CD4-positive, alpha-beta T cell treated with Interleukin-1 beta for 1 hour (primary cell): ENCODE results near the gene ELL3.
"Not testable (repeated sequence)": the region's sequence is repeated elsewhere in the genome, so short reads cannot be mapped to it uniquely, and the experiment has no call there.

Experiments
- DNase-seq, 2 donors: peaks; one replicate each; pipeline ENCODE4 v3.0.0-alpha.2; 2020 to 2022

Gene ELL3, protein sequence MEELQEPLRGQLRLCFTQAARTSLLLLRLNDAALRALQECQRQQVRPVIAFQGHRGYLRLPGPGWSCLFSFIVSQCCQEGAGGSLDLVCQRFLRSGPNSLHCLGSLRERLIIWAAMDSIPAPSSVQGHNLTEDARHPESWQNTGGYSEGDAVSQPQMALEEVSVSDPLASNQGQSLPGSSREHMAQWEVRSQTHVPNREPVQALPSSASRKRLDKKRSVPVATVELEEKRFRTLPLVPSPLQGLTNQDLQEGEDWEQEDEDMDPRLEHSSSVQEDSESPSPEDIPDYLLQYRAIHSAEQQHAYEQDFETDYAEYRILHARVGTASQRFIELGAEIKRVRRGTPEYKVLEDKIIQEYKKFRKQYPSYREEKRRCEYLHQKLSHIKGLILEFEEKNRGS

DNA sequence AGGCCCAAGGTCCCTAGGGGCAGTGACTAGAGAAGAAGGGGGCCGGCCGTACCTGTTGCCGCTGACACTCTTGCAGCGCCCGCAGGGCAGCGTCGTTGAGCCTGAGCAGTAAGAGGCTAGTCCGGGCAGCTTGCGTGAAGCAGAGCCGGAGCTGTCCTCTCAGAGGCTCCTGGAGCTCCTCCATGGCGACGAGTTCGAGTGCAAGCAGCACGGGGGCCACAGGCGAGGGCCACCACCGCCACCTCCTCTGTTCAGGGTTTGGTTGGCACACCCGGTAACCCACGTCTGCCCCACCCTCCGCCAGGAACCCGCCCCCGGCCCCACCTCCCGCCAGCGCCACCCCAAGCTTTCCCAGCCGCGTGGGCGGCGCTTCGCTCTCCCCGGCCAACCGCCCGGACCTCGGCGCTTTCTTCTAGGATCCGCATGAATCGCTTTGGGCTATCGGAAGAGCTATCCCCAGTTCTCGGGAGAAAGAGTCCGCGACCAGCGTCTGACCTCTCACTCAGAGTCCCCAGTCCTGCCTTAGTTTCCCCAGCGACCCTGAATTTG is at the start of gene ELL3:
Gene ELL3 (minus strand): TSS at position 249 of the 549 bp plus-strand sequence. CDS start 65 bp downstream, at position 184.
- DNase-seq: peak; percentile 79

DNA sequence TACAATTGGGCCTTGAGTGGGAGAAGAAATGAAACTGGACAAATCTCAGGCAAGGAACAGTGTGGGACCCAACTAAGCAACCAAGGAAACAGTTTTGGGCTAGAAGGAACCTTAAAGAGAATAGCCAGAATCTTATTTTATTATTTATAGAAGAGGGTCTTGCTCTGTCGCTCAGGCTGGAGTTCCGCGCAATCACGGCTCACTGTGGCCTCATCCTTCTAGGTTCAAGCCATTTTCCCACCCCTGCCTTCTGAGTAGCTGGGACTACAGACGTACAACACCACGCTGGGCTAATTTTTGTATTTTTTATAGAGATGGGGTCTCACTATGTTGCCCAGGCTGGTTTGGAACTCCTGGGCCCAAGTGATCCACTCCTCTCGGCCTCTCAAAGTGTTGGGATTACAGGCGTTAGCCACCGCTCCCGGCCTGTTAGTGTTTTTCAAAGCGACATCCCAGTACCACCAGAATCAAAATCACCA is 49.3 kb upstream of the ELL3 start:
- no peak for DNase-seq

DNA sequence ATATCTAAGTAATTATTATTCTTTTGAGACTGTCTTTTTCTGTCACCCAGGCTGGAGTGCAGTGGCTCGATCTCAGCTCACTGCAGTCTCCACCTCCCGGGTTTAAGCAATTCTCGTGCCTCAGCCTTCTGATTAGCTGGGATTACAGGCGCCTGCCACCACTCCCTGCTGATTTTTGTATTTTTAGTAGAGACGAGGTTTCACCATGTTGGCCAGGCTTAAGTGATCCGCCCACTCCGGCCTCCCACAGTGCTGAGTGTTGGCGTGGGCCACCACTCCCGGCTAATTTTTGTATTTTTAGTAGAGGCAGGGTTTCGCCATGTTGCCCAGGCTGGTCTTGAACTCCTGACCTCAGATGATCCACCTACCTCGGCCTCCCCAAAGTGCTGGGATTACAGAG is 48.5 kb upstream of the ELL3 start:
- DNase-seq: not testable (repeated sequence)

DNA sequence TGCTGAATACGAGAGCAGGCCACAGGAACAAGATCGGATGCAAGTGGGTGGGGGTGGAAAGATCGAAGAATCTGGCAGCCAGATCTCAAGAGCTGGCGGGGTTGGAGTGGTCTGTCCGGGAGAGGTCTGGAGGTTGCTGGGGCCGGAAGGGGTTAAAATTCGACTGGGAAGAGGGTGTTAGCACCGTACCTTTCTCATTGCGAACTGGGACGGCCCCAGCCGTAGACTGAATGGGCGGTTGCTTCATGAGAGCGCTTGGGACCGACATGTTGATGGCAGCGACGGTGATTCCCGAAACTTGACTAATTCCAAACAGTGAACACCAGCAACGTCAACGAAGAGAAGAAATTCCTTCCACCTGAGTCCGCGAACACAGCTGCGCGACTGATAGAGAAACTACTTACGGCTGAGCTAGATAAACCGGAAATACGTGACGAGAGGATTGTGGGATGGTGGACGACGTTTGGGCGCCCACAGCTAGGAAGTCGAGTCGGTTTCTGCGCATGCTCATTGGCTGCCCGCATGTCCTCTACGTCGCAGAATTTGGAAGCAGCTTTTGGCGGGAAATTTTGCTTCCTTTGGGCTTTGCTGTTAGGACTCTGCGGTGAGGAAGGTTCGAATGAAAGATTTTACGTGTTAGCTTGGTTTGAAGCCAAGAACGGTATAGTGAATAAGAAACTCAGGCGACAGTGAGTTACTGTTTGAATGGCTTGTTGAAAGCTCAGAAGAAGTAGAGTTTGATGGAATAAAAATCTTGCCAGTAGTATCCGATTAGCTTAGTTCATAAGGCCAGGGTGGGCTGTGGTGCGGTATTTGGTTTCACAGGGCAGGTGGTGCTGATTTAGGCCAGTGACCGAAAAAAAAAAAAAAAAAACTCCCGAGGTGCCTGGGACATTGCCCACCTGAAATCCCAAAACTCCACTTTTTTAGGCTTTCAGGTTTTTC is 47.8 kb upstream of the ELL3 start, which contains the start of gene MFAP1:
Gene MFAP1 (minus strand): TSS at position 389 of the 945 bp plus-strand sequence. CDS start 121 bp downstream, at position 268.
- DNase-seq: peak; percentile 94 to 96

DNA sequence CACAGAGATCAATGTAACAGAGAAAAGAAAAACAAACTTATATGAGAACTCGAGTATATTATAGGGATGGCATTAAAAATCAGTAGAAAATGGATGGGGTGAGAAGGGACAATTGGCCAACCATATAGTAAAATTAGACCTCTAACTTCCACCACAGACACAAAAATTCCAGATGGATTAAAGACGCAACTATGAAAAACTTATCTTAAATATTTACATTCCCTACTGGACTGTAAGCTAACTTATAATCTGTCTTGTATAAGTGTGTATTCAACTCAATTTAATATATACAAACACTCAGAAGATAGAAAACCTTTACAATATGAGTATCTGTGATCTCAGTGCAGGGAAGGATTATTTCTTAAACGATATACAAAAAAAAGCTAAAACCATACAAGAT is 44.7 kb upstream of the ELL3 start:
- DNase-seq: no peak

DNA sequence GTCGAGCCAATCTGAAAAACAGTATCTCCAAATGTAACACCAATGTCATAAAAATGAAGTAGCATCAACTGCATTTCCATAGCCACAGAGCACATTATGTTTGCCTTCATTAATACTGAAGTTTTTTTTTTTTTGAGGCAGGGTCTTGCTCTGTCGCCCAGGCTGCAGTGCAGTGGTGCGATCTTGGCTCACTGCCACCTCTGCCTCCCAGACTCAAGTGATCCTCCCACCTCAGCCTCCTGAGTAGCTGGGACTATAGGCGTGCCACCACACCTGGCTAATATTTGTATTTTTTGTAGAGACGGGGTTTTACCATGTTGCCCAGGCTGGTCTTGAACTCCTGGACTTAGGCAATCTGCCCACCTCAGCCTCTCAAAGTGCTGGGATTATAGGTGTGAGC is 38.3 kb upstream of the ELL3 start:
- DNase-seq: not testable (repeated sequence)

DNA sequence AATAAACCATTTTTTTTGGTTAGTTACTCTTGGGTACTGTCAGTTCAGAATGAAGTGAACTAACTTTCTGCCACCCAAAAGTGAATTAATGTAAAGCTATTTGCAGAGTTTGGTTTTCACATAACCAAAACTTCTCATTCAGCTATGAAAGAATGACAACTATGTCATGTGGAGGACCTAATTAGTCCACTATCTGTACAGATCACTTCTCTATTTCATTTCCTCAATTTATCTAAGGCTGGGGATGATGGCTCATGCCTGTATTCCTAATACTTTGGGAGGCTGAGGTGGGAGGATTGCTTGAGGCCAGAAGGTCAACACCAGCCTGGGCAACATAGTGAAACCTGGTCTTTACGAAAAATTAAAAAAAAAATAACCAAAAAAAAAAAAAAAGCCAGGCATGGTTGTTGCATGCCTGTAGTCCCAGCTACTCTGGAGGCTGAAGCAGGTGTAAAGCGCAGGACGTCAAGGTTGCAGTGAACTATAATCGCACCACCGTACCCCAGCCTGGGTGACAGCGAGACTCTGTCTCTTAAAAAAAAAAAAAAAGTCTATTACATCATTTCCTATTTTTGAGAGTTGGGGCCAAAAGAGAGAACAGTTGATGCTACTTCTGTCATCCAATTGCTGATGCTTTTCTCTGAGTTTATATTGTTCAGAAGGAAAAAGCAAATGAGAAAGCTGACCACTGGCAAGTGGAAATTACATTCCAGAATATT is 32.4 kb upstream of the ELL3 start:
- peak in 1 of 2 donors; percentile 62 for DNase-seq

DNA sequence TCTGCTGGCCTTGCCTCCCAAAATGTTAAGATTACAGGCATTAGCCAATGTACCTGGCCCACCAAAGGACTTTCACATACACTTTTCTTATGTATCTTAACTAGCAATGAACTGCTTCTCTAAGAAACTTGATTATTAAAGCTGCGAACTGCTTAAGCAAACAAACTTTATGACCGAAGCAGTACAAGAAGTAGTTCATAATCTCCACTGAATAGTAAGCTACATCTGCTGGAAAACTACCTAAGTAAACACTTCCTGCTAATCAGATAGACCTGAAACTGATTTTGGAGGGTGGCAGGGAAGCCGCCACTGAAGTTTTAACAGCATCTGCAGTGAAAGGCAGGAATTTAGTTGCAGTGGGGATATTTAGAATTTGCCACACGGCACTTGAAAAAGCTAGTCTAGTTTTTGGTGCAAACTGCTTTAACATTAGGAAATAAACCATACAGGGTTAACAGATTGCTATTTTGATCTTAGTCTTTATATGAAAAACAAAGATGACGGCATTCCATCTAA is 31.7 kb upstream of the ELL3 start:
- DNase-seq: no peak

DNA sequence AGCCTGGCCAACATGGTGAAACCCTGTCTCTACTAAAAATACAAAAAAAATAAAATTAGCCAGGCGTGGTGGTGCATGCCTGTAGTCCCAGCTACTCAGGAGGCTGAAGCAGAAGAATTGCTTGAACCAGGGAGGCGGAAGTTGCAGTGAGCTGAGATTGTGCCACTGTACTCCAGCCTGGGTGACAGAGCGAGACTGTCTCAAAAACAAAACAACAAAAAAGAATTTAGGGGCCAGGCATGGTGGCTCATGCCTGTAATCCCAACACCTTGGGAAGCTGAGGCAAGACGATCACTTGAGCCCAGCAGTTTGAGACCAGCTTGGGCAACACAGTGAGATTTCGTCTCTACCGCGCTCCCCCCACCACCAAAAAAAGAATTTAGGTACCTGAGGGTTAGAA is 25.9 kb upstream of the ELL3 start:
- not testable (repeated sequence) for DNase-seq

DNA sequence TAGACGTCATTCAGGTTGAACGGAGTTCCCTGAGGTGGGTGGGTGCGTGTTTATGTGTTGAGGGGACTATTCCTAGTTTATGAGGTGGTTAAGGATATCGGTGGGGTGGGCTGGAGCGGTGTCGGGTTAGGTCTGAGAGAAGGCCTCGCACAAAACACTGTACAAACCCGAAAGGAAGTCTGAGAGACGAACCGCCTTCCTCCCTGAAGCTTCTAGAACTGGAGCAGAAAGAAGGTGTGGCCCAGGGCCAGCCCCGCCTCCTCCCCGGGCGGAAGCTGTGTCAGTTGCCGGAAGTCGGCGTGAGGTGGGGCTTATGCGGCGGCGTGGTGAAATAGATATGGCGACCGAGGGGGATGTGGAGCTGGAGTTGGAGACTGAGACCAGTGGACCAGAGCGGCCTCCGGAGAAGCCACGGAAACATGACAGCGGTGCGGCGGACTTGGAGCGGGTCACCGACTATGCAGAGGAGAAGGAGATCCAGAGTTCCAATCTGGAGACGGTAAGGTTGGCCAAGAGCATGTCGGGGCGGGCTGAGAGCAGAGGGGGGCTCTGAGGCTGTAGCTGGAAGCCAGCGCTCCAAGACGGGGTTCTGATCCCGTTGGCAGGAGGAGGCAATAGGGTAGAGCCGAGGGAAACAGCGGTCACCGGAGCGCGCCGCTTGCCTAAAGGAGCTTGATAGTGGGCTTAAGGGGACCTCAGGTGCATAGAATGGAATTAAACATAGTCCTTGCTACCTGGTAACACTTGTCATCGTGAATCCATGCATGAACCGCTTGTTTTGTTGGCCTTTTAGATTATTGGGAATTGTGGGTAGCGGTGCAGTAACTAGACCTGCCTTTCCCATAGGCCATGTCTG is 23.7 kb upstream of the ELL3 start, which contains the start of gene HYPK:
Gene HYPK (plus strand): TSS at position 314 of the 856 bp plus-strand sequence. CDS start 24 bp downstream, at position 338.
- DNase-seq: peak; percentile 94

DNA sequence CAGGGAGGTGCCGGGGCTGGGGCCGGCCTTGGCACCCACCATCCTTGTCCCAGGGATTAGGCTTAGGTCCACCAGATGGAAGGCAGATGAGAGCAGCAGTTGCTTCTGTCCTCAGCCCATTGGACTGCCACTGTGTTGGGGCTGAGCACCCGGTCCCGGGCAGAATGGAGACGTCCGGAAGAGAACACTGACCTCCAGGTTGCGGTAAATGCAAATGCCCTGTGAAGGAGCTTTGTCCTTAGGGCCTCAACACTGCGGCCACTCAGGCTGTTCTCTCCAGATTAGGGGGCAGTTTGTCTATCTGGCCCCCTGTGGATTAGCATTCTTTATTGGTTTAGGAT is 23.1 kb upstream of the ELL3 start, which contains the start of gene SERINC4:
Gene SERINC4 (minus strand): TSS at position 276 of the 341 bp plus-strand sequence. CDS start 234 bp downstream, at position 42.
- no peak for DNase-seq

DNA sequence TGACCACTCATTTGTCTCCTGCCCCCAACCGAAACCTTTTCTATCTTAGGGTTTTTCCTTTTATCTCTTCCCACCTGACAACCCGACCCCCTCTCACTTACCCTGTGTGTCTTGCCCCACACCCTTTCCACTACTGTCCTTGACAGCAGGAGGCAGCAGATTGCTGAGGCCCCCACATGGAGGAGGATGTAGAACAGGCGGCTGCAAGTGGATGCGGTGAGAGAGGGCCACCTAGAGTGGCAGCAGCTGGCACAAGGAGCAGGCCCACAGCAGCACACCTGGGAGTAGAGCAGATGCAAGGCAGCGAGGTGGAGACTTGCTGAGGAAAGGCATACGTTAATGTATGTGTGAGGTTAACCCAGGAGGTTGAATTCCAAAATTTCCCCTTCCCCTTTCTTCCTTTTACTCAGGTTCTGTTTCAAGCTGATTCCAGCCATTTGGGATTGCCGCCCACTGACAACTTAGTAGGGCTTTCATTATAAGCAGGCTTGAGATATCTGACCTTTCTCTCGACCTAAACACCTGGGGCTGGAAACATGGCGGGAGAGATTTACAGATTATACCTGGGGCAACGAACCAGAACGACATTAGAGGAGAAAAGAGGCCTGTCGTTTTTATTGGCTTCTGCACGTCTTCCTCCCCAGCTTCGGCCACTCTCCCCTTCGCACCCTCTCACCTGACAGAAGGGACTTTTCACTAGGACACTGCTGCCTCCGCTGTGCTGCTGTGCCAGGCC is 22.6 kb upstream of the ELL3 start:
- DNase-seq: no peak

DNA sequence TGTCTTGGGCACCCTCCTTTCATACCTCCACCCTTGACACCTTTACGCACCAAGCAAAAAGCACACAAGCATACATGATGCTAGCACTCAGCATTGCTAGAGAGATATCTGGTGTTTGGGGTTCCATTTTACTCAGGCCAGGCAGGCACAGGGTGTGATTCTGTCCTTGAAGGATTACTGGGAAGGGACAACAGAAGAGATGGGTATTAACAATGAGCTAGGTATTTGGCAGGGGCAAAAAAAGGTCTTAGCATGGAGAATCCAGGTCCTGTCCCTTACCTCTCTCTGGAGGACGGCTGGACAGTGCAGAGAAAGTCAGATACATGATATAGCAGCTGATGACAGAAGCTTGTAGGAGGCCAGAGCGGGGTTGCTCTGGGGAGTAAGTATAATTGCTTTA is 19.8 kb upstream of the ELL3 start:
- no peak for DNase-seq

DNA sequence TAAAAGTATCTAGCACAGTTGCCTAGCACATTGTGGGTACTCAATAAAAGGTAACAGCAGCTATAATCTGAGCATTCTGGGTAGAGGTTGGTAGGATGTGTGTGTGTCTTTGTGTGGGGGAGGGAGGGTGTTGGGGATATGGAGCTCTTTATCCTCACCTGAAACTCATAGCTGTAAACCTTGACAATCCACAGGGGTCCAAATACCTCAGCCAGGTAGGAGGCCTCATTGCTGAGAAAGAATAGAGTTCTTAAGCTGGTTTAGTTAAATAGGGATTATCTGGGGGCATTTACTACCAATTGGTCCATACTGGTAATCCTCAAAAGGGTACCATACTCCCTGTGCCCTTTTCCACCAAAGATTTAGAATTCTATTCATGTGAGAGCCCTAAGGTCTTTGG is 19.2 kb upstream of the ELL3 start:
- no peak for DNase-seq

DNA sequence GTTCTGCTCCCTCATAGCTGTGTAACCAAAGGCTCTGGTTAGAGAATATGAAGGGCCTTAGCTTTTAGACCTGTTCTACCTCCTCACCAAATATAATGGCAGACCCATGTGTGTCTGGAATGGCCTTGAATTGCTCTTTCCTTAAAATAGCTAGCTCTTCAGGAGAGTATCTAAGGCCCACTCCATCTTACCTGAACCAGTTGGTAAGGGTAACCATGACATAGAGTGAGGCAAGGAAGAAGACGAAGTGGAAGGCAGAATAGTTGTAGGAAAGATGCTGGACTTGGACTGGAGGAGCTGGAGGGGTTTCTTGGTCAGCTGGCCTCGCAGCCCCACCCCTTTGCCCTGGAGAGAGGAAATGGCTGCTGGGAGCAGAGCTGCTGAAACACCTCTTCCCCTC is 18.4 kb upstream of the ELL3 start:
- no peak for DNase-seq

DNA sequence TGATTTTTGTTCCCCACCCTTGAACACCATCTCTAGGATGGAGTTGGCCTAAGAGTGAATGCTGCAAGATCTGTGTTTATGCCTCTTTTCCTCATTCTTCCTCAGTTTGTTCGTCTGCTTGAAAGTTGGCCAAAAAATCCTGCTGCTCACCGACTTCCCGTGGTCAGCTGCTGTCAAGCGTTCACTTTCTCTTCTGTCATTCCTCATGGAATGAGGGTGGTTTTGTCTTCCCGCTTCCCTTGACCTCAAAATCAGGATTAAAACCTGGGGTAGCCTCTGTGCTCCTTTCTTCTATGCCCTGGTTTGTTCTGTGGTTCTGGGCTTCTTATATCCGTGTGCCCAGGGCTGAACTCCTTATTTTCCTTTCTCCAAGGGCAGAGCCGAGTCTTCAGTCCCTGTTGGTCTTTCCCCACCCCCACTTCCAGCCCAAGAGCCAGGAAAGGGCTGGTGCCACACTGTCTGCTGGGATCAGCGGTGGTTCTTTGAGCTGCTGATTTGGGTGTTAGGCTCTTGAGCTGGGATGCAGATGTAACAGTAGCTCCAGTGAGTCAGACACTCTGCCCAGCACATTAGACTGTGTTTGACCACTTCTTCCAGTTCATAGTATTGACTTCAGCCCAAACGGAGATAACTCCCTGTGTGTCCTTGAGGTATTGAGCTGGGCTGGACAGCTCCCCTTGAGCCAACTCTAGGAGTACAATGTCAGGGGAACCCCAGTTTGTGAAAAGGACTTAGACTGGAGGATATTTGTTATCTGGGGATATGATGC is 17.7 kb upstream of the ELL3 start:
- DNase-seq: no peak

DNA sequence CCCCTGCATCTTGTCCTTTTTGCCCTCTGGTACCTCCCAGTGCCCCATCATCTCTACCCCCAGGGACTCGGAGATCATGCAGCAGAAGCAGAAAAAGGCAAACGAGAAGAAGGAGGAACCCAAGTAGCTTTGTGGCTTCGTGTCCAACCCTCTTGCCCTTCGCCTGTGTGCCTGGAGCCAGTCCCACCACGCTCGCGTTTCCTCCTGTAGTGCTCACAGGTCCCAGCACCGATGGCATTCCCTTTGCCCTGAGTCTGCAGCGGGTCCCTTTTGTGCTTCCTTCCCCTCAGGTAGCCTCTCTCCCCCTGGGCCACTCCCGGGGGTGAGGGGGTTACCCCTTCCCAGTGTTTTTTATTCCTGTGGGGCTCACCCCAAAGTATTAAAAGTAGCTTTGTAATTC is 16.9 kb upstream of the ELL3 start:
- no peak for DNase-seq

DNA sequence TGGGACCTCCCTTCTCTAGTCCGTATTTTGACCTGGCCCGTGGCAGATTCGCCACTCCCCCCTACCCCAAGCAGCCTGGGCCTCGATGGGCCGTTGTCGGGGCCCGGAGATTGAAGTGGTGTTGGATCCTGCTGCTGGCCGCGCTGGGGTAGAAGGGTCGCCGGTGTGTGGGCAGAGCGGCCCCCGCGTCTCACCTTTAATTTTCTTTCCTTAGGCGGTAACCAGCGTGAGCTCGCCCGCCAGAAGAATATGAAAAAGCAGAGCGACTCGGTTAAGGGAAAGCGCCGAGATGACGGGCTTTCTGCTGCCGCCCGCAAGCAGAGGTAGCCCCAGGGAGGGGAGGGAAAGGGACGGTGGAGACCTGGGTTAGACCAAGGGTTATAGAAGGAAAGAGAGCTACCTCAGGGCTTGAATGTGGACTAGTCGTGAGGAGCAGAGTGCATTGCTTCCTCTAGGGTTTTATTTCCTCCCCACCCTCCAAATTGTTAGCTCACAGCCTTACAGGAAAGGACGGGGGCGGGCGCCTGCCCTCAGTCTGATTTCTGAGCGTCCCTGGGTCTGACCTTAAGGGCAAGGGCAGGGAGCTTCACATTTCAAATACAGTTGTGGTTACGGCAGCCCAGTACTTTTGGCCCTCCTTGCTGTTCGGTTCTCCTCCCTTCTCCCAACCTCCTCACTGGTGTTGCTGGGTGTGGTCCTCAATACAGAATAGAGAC is 16.2 kb upstream of the ELL3 start:
- peak; percentile 45 to 55 for DNase-seq
